Immature natural killer cell (primary cell): Measurements from ENCODE around the gene STRA8. TPM values are rescaled to one million over a fixed set of nuclear protein-coding genes. Genes with fewer than 3 reads are reported as not detected.

Source experiments
- DNase-seq, 3 donors: peaks; one replicate each; pipeline ENCODE4 v3.0.0; 2022; ENCODE audit warnings: mixed read lengths in 1 of 3
- H3K27ac Mint-ChIP-seq, 6 donors: one replicate each; pipeline ENCODE4 v1.8.0; 2020; ENCODE audit warnings: mixed read lengths in 6 of 6, mild to moderate bottlenecking in 5 of 6, inconsistent platforms in 4 of 6, moderate library complexity in 3 of 6
- H3K27me3 Mint-ChIP-seq, 3 donors: one replicate each; pipeline ENCODE4 v1.8.0; 2020 to 2021; ENCODE audit warnings: low read depth in 3 of 3, mild to moderate bottlenecking in 3 of 3, mixed read lengths in 3 of 3, moderate library complexity in 3 of 3, inconsistent platforms in 1 of 3
- H3K36me3 Mint-ChIP-seq, 3 donors: one replicate each; pipeline ENCODE4 v1.8.0; 2020; ENCODE audit warnings: mixed read lengths in 3 of 3, inconsistent platforms in 2 of 3, mild to moderate bottlenecking in 2 of 3
- H3K4me1 Mint-ChIP-seq, 2 donors: one replicate each; pipeline ENCODE4 v1.8.0; 2020; ENCODE audit warnings: inconsistent platforms in 2 of 2, mild to moderate bottlenecking in 2 of 2, mixed read lengths in 2 of 2, moderate library complexity in 1 of 2
- H3K4me3 Mint-ChIP-seq, 5 donors: one replicate each; pipeline ENCODE4 v1.8.0; 2020; ENCODE audit warnings: mild to moderate bottlenecking in 5 of 5, mixed read lengths in 5 of 5, inconsistent platforms in 3 of 5, moderate library complexity in 3 of 5
- H3K9me3 Mint-ChIP-seq, 6 donors: one replicate each; pipeline ENCODE4 v1.8.0; 2020; ENCODE audit warnings: mild to moderate bottlenecking in 6 of 6, mixed read lengths in 6 of 6, inconsistent platforms in 4 of 6, moderate library complexity in 3 of 6
- polyA plus RNA-seq, 3 donors: library from polyadenylated mRNA; unstranded; fragments of 300-500 nt; fragmentation: Illumina TruSeq; gene quantifications; one replicate each; pipeline ENCODE4 v1.2.3, GENCODE V29; 2021

Gene STRA8
- polyA plus RNA-seq, 3 donors from 2014 or later = not detected

DNA sequence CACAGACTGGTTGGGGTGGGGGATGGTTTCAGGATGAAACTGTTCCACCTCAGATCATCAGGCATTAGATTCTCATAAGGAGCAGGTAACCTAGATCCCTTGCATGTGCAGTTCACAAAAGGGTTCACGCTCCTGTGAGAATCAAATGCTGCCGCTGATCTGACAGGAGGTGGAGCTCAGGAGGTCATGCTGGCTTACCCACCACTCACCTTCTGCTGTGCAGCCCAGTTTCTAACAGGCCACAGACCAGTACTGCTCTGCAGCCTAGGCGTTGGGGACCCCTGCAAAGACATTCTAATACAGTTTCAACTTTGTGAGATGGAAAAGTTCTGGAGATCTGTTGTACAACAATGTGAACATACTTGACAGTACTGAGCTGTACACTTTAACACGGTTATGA lies 39.9 kb downstream of the STRA8 start:
- Mint-ChIP-seq H3K27ac (no peak overlapping the region), H3K4me1 (no peaks in the 10 kb centered on the region), H3K4me3 (no peak overlapping the region), H3K36me3 (no peaks in the 10 kb centered on the region), H3K9me3 (no peaks in the 10 kb centered on the region), H3K27me3 (peaks cover 3 to 7% (median 5%) of the 10 kb centered on the region in 3 donors)
- no peak for DNase-seq

- Mint-ChIP-seq H3K4me3 (no peak overlapping the region), H3K9me3 (no peaks in the 10 kb centered on the region), H3K27me3 (peaks cover 4 to 6% (median 5%) of the 10 kb centered on the region in 3 donors), H3K27ac (no peak overlapping the region), H3K4me1 (no peaks in the 10 kb centered on the region), H3K36me3 (no peaks in the 10 kb centered on the region)
- peak; percentile 42 to 52 (median 51) for DNase-seq
These were observed 41.0 kb downstream of the STRA8 start for GRCh38 chr7:135274495-135275268.

- Mint-ChIP-seq H3K36me3 (no peaks in the 10 kb centered on the region), H3K4me3 (no peak overlapping the region), H3K4me1 (no peaks in the 10 kb centered on the region), H3K27me3 (peaks cover 4% of the 10 kb centered on the region in 3 donors), H3K27ac (no peak overlapping the region), H3K9me3 (no peaks in the 10 kb centered on the region)
- DNase-seq = no peak
These were observed 42.4 kb downstream of the STRA8 start for GRCh38 chr7:135275971-135276580.

DNA sequence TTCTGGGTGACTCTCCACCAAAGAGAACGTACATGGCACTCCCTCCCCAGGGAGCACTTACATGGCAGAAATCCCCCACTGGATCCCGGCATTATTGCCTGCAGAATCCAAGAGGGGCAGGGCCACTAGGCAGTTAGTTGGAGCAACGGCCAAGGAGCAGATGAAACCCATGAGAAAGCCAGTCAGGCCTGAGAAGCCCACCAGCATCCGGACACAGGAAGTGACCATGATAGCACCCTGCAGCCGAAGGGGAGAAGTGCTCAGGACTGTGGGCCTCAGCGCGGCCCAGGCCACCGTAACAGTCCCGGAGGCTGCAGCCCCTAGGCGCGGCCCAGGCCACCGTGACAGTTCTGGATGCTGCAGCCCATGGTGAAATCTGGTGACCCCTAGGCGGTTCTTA lies 43.5 kb downstream of the STRA8 start:
- Mint-ChIP-seq H3K4me1 (peaks cover 0 to 7% of the 10 kb centered on the region in 2 donors), H3K27ac (no peak overlapping the region), H3K9me3 (no peaks in the 10 kb centered on the region), H3K36me3 (no peaks in the 10 kb centered on the region), H3K27me3 (peaks cover 4 to 10% (median 4%) of the 10 kb centered on the region in 3 donors), H3K4me3 (no peak overlapping the region)
- DNase-seq = no peak

GRCh38 chr7:135281363-135281949 lies 47.8 kb downstream of the STRA8 start:
- Mint-ChIP-seq H3K36me3 (no peaks in the 10 kb centered on the region), H3K27me3 (peaks cover 1 to 5% (median 2%) of the 10 kb centered on the region in 3 donors), H3K4me1 (peaks cover 0 to 7% of the 10 kb centered on the region in 2 donors), H3K27ac (no peak overlapping the region), H3K9me3 (no peaks in the 10 kb centered on the region), H3K4me3 (no peak overlapping the region)
- DNase-seq = peak; percentile 58 to 70 (median 69)

- Mint-ChIP-seq H3K4me3 (no peak overlapping the region), H3K27ac (no peak overlapping the region)
- DNase-seq = no peak
These were observed 49.1 kb downstream of the STRA8 start for GRCh38 chr7:135282561-135283254.

DNA sequence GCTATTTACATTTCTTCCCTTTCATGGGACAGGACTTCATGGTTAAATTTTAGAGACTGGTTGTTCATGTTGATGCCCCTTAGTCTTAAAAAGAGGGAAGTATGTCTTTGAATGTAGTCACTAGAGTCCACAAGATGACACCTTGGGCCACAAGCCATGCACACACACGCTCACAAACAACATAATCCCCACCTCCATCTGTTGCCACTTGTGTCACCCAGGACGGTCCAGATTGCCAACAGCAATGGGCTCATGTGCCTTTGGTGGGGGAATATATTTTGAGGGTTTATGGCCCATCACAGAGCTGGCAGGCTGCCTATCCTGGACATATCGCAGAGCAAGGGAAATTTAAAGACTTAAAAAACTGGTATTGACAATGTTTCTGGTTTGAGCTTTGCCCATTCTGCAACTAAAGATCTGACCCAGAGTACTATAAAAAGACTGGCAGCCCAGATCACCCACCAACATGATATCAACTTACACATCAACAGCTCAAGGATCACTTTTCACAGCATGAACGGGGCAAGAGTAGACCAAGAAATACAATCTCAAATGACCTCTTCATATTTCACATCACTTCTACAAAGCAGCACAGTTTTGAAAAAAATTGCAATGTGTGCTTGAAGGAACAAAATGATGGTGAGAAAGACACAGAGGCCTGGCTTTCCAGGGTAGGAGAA lies 50.5 kb downstream of the STRA8 start:
- H3K27me3 Mint-ChIP-seq = peaks cover 0 to 5% (median 2%) of the 10 kb centered on the region in 3 donors
- no peaks in the 10 kb centered on the region for H3K9me3 Mint-ChIP-seq
- no peaks in the 10 kb centered on the region for H3K36me3 Mint-ChIP-seq
- DNase-seq = no peak
- no peak overlapping the region for H3K27ac Mint-ChIP-seq
- no peak overlapping the region for H3K4me3 Mint-ChIP-seq
- peaks cover 0 to 7% of the 10 kb centered on the region in 2 donors for H3K4me1 Mint-ChIP-seq

More at GRCh38 chr7:135282561-135283254, 49.1 kb downstream of the STRA8 start:
- Mint-ChIP-seq H3K4me1 (peaks cover 0 to 7% of the 10 kb centered on the region in 2 donors), H3K36me3 (no peaks in the 10 kb centered on the region), H3K27me3 (peaks cover 1 to 5% (median 2%) of the 10 kb centered on the region in 3 donors), H3K9me3 (no peaks in the 10 kb centered on the region)

DNA sequence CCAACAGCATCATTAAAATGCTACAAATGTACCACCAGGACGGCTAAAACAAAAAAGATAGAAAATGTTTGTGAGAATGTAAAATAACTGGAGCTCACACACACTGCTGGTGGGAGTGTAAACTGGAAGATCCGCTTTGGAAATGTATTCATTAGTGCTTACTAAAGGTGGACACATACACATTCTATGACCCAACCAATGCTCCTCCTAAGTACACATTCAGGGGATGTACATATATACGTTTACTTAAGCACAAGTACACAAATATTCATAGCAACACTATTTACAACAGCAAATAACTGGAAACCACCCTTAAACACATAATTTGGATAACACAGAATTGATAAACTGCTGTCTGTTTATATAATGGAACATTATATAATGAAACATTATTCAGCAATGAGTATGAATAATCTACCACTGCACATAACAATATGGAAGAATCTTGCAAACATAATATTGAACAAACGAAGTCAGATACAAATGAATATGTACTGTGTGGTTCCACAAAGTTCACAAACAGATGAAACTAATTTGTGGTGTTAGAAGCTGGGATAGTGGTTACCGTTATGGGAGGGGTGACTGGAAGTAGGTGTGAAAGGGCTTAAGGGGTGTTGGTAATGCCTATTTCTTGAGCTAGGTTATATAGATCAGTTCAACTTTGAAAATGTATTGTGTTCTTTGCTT lies 52.1 kb downstream of the STRA8 start:
- Mint-ChIP-seq H3K36me3 (no peaks in the 10 kb centered on the region), H3K4me3 (no peak overlapping the region), H3K27me3 (peaks cover 2 to 5% (median 5%) of the 10 kb centered on the region in 3 donors), H3K9me3 (no peaks in the 10 kb centered on the region), H3K27ac (no peak overlapping the region), H3K4me1 (peaks cover 0 to 7% of the 10 kb centered on the region in 2 donors)
- no peak for DNase-seq

GRCh38 chr7:135286876-135287275 lies 53.2 kb downstream of the STRA8 start:
- no peaks in the 10 kb centered on the region for H3K36me3 Mint-ChIP-seq
- no peaks in the 10 kb centered on the region for H3K9me3 Mint-ChIP-seq
- no peak for DNase-seq
- H3K4me1 Mint-ChIP-seq = peaks cover 0 to under 1% of the 10 kb centered on the region in 2 donors
- no peak overlapping the region for H3K27ac Mint-ChIP-seq
- peaks cover 0 to 5% (median 2%) of the 10 kb centered on the region in 3 donors for H3K27me3 Mint-ChIP-seq
- no peak overlapping the region for H3K4me3 Mint-ChIP-seq

GRCh38 chr7:135290594-135290993 lies 57.0 kb downstream of the STRA8 start:
- H3K9me3 Mint-ChIP-seq = no peaks in the 10 kb centered on the region
- no peak overlapping the region for H3K27ac Mint-ChIP-seq
- H3K36me3 Mint-ChIP-seq = no peaks in the 10 kb centered on the region
- H3K4me3 Mint-ChIP-seq = no peak overlapping the region
- no peaks in the 10 kb centered on the region for H3K4me1 Mint-ChIP-seq
- peaks cover 3 to 6% (median 4%) of the 10 kb centered on the region in 3 donors for H3K27me3 Mint-ChIP-seq
- no peak for DNase-seq

- Mint-ChIP-seq H3K9me3 (no peaks in the 10 kb centered on the region), H3K27me3 (peaks cover 3 to 6% (median 4%) of the 10 kb centered on the region in 3 donors), H3K4me1 (no peaks in the 10 kb centered on the region), H3K27ac (no peak overlapping the region), H3K4me3 (no peak overlapping the region), H3K36me3 (no peaks in the 10 kb centered on the region)
- DNase-seq = no peak
These were observed 58.2 kb downstream of the STRA8 start for GRCh38 chr7:135291809-135292253.

- H3K4me1 Mint-ChIP-seq = no peaks in the 10 kb centered on the region
- no peak for DNase-seq
- H3K27ac Mint-ChIP-seq = no peak overlapping the region
- peaks cover 1 to 10% (median 2%) of the 10 kb centered on the region in 3 donors for H3K27me3 Mint-ChIP-seq
- H3K4me3 Mint-ChIP-seq = no peak overlapping the region
- peaks cover 0 to 4% (median 0%) of the 10 kb centered on the region in 3 donors for H3K36me3 Mint-ChIP-seq
- no peaks in the 10 kb centered on the region for H3K9me3 Mint-ChIP-seq
These were observed 65.6 kb downstream of the STRA8 start for GRCh38 chr7:135299235-135299634.
